ENCODE data around the gene CEP162.

DNA sequence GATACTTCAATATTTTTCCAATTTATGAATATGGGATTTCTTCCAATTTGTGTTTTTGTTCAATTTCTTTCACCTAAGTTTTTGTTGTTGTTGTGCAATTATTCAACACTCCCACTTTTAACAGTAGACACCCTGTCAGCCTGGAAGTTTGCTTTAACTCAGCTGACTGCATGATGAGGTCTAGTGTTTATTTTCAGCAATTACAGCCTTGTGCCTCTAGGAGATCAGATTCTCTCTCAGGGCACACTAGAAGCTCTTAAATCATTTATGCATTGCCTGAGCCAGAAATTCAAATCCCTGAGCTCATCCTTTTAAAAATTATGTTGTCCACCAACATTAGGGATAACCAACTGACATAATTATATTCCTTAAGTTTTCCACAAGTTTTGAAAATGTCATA, 108.2 kb downstream of the CEP162 start:
- TF ChIP-seq, protein P1, sequence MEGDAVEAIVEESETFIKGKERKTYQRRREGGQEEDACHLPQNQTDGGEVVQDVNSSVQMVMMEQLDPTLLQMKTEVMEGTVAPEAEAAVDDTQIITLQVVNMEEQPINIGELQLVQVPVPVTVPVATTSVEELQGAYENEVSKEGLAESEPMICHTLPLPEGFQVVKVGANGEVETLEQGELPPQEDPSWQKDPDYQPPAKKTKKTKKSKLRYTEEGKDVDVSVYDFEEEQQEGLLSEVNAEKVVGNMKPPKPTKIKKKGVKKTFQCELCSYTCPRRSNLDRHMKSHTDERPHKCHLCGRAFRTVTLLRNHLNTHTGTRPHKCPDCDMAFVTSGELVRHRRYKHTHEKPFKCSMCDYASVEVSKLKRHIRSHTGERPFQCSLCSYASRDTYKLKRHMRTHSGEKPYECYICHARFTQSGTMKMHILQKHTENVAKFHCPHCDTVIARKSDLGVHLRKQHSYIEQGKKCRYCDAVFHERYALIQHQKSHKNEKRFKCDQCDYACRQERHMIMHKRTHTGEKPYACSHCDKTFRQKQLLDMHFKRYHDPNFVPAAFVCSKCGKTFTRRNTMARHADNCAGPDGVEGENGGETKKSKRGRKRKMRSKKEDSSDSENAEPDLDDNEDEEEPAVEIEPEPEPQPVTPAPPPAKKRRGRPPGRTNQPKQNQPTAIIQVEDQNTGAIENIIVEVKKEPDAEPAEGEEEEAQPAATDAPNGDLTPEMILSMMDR (IDR thresholded peaks at IDR 0.05), result no peak
- no peak for TF ChIP-seq POLR2AphosphoS5 (IDR thresholded peaks at IDR 0.05)
